Activated CD4-positive, alpha-beta T cell treated with anti-CD3 and anti-CD28 coated beads, Interleukin-2, amount 50 U/mL, for 48 hours (primary cell): ENCODE results near the gene DTL.

ENCODE experiments used
- DNase-seq, 2 experiments: peaks; one replicate each; pipeline ENCODE4 v3.0.0-alpha.2; 2020

DTL gene

GRCh38 chr1:212098771-212099170 lies 63.2 kb downstream of the DTL start:
- no peak for DNase-seq

DNA sequence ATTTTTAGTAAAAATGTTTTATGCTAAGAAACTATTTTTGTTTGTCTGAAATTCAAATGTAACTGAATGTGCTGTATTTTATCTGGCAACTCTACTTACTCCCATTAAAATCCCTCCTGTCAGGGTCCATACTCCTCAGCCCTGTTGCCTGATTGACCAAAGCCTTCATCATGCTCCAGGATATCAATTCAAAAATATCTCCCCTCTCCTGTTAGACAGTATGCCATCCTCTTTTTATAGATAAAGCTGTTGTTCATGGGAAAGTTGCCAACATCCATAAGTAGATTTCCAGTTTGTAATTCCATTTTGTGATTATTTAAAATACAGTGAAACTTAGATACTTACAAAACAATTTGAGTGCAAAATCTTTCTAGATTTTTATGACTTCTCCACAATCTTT lies 65.7 kb downstream of the DTL start:
- no peak for DNase-seq

- no peak for DNase-seq
These were observed 66.2 kb downstream of the DTL start for GRCh38 chr1:212101735-212102134.

GRCh38 chr1:212104586-212105325 lies 69.2 kb downstream of the DTL start:
- DNase-seq = no peak

- no peak for DNase-seq
These were observed 70.8 kb downstream of the DTL start for GRCh38 chr1:212106286-212106792.

DNA sequence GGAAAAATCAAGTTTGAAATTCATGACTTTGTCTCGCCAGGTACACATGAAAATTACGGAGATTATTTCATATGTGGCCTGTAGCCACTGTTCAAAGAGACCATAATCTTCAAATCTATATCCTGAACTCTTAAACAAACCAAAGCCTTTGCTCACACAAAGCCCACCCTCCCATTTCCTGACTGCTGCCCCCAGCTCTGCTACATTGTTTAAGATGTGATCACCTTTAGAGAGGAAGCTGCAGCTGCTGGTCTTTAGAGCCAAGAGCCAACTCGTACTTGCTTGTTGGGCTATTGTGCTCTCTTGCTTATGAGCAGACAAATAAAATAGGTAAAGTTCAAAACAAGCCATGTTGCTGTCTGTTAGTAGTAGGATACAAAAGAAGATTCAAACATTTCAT lies 71.9 kb downstream of the DTL start:
- no peak for DNase-seq

- no peak for DNase-seq
These were observed 72.6 kb downstream of the DTL start for GRCh38 chr1:212108187-212108586.

DNA sequence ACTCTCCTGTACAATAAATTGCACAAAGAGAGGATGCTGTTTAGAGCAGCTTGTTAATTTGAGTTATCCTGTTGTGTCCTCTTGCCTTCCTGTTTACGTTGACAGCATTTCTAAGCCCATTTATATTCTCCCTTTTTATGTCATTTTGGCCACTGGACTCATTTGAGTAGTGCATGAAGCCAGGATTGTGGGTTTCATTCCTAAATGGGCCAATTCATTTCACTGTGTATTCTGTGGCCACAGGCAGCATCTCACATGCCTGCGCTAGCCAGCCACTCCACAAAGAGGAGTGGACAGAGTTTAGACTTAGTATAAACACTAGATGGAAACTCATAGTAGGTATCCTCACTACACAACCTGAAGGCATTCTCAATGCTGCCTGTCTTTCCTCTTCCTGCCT lies 73.4 kb downstream of the DTL start:
- no peak for DNase-seq

DNA sequence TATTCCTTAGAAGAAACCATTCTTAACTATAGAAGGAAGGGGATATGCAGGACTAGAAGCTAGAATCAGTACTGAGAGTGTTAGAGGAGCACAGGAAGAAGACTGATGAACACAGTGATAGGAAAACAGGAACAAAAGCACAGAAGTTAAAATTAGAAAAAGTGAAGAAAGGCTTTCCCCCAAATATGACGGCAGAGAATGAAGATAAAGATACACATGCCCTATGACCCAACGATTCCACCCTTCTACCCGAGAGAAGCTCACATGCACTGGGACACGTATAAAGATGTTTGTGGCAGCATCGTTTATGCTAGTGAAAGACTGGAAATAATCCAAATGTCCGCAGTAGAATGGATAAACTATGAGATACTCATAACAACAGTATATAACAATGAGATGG lies 74.2 kb downstream of the DTL start:
- DNase-seq = no peak

GRCh38 chr1:212110617-212111016 lies 75.1 kb downstream of the DTL start:
- no peak for DNase-seq

- no peak for DNase-seq
These were observed 76.0 kb downstream of the DTL start for GRCh38 chr1:212111536-212111935.

GRCh38 chr1:212113706-212114105 lies 78.2 kb downstream of the DTL start:
- no peak for DNase-seq

- no peak for DNase-seq
These were observed 82.8 kb downstream of the DTL start for GRCh38 chr1:212118167-212118871.

GRCh38 chr1:212118872-212119260 lies 83.3 kb downstream of the DTL start:
- no peak for DNase-seq

GRCh38 chr1:212119397-212119837 lies 83.9 kb downstream of the DTL start:
- DNase-seq = no peak

GRCh38 chr1:212119863-212120262 lies 84.3 kb downstream of the DTL start:
- no peak for DNase-seq

DNA sequence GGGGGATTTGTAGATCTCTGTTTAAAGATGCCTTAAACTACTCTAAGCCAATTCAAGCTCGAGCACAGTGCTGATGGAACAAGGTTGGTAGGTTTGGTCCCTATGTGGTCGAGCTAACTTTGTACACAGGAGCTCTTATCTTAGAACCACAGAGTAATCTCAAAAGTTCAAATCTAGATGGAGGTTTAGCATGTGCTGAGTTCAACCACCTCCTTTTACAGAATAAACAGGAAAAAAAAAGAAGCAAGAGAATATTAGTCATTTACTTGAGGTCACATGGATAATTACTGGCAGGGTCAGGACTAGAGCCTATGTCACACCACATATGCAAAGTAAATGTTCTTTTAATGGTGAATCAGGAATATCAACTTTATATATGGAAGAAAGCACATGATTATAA lies 86.2 kb downstream of the DTL start:
- DNase-seq = no peak

DNA sequence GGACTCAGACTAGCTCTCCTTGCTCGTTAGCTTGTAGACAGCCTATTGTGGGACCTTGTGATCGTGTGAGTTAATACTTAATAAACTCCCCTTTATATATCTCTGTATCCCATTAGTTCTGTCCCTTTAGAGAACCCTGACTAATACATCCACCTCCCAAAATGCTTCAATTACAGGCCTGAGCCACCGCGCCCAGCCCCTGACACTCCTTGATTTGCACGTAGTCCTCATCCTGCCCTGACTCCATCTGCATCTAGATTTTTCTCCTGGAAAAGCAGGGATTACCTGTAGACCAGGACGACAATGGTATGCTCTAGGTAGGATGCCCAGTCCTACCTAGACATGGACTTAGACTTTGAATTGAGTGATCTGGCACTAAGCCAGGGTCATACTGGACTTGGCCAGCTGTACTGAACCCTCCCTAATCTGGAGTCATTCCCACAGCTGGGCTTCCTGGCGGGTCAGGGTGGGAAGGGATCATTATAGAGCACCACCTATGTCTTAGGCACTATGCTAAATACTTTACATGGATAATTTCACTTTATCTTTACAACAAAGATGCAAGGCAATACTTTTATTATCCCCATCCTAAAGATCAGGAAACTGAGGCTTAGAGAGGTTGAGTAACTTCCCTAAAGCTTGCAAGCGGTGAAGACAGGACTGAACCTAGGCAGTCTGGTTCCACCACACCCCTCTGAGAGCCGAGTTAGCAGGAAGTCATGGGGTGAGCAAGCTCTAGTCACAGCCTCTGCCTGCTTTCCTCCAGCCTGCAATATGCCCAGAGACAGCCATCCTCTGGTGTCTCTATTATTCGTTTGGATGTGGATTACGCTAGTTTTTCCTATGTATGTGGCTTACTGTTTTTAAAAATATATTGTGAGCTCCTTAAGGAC lies 89.4 kb downstream of the DTL start:
- no peak for DNase-seq

DNA sequence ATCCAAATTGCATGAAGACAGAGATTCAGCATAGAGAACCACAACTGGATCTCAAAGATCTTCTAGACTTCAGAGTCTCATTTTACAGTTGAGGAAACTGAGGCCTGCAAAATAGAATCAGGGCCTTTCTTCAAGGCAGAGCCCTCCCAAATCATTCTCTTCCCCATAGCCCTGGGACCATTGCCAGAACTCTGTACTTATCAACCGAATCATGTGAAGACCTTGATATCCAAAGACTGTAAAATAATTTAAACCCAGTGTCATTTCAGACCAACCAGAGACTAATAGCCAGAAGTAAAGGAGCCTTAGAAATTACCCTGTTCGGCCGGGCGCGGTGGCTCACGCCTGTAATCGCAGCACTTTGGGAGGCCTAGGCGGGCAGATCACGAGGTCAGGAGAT lies 90.1 kb downstream of the DTL start:
- DNase-seq = no peak

DNA sequence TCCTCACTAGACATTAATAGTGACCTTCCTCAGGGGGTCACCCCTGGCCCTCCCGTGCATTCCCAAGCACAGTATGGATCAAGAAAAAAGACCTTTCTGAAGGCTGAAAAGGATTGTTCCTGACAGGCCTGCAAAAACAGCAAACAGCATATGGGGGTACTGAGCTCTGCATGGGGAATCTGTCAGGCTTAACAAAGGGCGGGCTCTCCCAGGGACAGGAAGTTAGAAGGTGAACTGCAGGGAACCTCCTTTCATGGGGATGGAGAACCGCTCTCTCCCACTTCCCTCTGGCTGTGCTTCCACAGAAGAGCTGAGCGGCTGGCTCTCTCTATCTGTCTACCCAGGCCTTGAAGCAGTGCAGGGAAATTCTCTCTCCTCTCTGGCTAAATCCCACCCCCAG lies 91.7 kb downstream of the DTL start:
- DNase-seq = no peak

DNA sequence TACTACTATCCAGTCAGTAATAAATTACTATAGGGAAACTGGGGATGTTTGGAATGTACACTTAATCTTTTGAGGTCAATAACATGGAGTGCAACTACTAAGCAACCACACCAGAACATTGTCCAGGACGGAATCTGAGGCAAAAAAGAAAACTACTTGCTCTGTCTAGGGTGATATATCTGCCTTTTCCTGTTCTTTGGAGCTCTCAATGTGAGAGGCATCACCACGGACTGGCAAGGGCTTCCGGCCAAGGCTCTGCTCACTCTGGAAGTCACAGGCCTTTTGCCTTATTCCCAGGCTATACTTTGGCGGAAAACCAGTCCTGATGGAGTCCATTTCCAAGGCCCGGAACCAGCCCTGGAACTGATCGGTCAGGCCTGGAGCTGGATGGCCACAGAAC lies 94.2 kb downstream of the DTL start:
- DNase-seq = no peak

DNA sequence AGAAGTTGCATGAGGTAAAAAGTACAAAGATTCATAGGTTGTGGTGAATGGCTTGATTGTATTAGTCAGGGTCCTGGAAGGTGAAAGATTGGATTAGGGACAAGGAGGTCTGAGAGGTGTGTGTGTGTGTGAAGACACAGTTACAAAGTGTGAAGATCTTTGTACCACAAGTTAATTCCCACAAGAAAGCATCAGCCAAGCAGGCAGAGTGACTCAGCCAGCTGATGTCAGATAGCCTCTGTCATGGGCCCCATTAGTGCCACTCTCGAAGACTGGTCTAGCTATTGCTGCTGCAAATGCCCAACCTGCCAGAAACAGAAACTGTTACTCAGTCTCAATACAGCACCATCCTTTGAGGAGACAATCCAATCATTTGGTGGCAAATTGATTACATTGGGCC lies 96.5 kb downstream of the DTL start:
- DNase-seq = peak; percentile 7

DNA sequence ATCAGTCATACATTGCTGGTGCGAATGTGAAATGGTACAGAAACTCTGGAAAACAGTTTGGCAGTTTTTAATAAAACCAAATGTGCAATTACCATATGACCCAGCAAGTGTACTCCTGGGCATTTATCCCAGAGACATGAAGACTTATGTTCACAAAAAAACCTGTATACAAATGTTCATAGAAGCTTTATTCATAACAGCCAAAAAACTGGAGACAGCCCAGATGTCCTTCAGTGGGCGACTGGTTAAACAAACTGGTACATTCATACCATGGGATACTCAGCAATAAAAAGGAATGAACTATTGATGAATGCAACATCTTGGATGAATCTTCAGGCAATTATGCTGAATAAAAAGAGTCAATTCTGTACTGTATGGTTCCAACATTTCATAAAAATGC lies 97.8 kb downstream of the DTL start:
- DNase-seq = no peak
